Activated gamma-delta T cell treated with Interleukin-2 at 50 U/mL for 16 hours (primary cell): Measurements from ENCODE around the gene INTS1.
"Not testable (repeated sequence)": the region's sequence is repeated elsewhere in the genome, so short reads cannot be mapped to it uniquely, and the experiment has no call there.

ENCODE experiments used
- DNase-seq: peaks from one replicate; pipeline ENCODE4 v3.0.0-alpha.2; 2020

The INTS1 gene

GRCh38 chr7:1444925-1445322 is 59.3 kb downstream of the INTS1 start:
- no peak for DNase-seq

- no peak for DNase-seq
Measured at GRCh38 chr7:1444214-1444924, 59.8 kb downstream of the INTS1 start.

GRCh38 chr7:1443587-1444200 is 60.5 kb downstream of the INTS1 start:
- not testable (repeated sequence) for DNase-seq

DNA sequence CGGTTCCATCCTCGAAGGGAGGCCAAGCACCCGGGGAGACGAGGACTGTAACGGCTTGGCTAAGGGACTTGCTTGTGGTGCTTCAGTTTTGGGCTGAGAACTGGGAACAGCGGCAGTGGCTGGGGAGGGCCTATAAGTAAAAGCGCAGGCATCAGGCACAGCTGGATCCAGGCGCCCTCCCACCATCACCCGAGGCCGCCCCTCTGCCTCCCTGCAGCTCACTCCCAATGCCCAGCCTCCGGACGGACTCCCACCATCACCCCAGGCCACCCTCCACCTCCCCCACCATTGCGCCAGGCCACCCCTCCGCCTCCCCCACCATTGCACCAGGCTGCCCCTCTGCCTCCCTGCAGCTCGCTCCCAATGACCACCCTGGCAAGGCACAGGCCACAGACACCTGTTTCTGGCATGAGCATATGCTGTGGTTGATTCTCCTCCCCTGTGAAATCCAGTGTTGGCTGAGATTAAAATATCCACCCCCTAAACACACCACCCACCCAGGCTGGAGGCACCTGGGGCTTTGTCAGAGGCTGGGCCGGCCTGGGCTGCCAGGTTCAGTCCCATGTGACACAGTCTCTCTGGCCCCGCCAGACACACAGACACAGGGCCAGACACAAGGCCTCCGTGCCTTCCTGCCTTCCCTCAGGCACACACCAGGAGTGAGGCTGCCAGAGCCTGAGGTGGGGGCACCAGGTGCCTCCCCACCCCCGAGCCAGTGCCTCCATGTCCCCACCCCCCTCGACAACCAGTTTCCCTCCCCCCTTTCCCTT is 61.6 kb downstream of the INTS1 start:
- DNase-seq: no peak

DNA sequence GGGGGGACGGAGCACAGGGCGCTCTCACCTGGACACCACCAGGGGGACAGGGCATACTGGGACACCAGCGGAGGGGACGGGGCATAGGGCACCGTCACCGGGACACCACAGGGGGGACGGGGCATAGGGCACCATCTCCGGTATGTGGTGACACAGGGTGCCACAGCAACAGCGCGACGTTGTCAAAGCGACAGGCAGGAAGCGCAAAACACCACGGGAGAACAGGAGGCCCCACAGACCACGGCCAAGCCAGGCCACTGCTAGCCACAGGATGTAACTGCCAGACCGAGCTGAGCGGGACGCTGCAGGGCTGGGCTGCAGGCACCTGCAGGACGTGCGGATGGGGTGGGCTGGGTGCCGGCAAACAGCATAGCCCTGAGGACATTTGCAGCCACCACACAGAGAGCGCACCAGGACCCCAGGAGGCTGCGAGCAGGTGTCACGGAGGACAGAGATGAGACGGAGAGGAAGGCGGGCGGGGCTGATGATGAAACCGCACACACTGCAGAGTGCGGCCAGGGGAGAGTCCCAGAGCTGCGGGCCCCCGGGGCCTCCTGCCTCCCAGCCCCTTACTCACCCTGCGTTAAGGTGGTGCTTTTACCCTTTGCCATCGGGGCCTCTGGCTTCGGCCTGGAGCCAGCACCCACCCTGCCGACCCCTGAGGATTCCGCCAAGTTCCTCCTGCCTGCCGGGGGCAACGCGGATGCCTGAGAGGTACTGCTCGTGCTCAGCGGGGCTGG is 62.4 kb downstream of the INTS1 start:
- no peak for DNase-seq

DNA sequence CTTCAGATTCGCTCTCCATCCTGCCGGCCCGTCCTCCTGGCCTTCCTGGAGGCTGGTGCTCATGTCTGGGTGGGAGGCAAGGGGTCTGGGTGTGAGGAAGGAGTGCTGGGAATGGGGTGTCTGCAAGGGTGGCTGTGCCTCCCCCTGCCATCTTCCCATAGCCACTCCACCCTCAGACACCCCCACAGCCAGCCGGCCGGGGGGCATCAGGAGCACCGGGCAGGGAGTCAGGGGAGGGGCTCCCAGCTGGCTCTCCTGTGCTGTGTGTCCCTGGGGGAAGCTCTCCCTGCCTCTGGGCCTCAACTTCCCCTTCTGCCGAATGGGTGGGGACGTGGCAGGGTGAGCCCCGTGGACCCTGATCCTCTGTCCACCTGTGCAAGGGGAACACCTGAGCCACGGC is 63.6 kb downstream of the INTS1 start:
- no peak for DNase-seq

DNA sequence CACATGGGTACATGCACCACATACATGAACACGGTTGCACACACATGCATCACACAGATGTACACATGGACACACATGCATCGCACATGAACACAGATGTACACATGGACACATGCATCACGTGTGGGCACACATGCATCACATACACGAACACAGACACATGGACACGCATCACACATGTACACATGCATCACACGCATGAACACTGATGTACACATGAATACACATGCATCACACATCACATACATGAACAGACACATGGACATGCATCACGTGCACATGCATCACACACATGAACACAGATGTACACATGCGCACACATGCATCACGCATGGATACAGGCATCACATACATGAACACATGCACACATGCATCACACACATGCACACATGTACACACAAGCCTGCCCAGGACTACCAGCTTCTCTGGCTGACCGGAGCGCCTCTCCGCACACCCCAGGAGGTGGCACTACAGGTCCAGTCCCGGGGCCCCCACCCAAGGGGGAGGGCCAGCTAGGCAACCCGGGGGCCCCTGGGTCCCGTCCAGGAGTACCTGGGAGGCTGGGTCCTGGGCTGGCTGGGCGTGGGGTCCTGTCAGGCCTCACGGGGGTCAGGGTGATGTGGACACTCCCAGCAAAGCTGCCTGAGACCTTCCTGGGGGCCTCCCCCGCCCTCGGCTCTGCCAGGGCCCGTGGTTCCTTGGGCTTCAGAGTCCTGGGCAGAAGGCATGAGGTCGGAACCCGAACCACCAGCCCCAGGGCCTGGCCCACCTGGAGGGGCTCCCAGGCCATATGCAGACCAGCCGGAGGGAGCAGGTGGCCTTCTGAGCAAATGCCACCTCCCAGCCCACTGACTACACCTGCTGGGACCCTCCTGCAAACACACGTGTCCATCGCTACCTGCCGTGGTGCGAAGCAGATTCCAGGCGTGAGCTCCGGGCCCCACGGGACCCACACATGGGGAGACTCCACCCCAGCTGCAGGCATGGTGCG is 64.5 kb downstream of the INTS1 start:
- DNase-seq: no peak

DNA sequence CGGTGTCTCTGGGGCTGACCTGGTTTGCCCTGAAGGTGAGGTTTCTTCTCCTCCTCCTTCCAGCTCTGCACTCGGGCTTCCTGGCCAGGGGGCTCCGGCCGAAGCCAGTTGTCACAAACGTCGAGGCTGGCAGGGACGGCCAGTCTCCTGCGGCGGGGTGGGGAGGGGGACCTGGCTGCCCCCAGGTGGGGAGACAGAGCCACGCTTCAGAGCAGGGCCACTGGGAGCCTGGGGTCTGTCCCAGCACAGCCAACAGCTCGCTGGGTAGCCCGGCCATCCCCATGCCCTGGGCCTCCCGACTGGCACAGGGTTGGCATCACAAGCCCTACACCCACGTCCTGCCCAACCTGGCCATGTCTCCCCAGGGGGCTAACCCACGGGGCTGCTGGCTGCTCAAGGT is 65.4 kb downstream of the INTS1 start:
- no peak for DNase-seq

DNA sequence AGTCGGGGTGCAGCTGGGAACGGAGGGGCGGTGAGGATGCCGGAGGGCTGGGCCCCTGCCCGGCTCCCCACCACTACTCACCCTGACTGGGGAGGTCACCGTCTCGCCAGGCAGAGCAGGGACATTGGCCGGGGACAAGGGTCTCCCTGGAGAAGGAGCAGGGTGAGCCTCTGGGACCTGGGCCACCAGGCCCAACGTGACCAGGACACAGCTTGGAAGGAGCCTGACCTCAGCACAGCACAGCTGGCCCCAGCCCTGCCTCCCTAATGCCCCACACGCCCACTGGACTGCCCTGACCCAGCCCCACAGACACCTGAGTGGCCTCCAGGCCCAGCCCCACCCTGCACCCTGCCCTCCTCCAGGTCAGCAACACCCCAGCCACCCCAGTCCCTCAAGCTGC is 66.0 kb downstream of the INTS1 start:
- DNase-seq: no peak

DNA sequence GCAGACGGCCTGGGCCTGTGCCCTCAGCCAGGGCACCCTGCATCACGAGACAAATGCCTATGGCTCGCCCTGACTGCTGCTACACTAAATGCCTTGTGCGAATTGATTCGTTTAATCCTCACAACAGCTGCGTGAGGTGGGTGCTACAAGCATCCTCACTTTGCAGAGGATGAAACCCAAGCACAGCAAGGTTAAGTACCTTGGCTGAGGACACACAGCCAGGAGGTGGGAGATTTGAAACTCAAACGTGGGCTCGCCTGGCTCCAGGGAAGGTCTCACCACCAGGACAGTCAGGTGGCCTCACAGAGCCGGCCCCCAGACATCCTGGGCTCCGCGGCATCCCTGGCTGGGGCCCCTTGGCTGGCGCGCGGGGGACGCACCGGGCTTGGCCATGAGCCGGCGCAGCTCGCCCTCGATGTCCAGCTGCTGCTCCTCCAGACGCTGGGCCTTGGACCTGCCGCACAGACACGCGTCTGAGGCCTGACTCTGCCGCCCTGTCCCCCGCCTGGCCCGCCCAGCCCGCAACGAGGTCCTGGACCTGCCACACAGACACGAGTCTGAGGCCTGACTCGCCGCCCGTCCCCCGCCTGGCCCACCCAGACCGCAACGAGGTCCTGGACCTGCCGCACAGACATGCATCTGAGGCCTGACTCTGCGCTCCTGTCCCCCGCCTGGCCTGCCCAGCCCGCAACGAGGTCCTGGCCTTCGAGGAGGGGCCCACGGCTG is 66.9 kb downstream of the INTS1 start:
- no peak for DNase-seq

- no peak for DNase-seq
Measured at GRCh38 chr7:1436608-1437007, 67.6 kb downstream of the INTS1 start.

GRCh38 chr7:1434891-1435670 is 69.1 kb downstream of the INTS1 start:
- DNase-seq: no peak

GRCh38 chr7:1434165-1434718 is 69.9 kb downstream of the INTS1 start:
- no peak for DNase-seq

DNA sequence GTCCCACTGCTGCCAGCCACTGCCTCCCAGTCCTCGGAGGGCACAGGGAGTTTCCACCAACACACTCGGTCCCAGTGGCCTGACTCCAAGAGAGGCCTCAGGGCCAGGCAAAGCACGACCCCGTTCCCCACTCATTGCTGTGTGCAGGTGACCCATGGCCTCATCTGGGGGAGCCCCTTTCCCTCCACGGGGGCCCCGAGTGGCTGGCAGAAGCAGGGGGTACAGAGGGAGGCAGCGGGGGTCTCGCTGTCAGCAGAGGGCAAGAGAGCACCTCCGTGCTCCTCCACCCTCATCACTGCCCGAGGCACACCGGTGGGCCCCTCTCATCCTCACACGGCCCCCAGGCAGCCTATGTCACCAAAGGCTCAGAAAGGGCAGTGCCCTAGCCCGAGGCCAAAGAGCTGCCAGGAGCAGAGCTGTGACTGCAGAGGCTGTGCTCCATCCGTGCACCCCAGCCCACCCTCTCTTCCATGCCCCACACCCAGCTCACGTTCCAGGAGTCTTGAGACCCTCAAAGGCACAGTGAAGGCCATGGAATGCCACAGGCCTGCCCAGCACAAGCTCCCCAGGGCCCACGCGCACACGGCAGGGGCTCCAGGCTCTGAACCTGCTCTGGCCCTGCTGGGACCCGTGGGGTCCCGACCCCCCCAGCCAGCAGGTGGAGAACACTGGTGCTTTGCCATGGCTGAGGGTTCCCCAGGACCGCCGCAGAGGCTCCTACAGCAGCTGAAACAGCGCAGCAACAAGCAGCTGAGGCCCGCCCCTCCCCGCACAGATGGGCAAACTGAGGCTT is 70.9 kb downstream of the INTS1 start:
- no peak for DNase-seq

GRCh38 chr7:1432411-1433082 is 71.6 kb downstream of the INTS1 start:
- DNase-seq: peak; percentile 82

DNA sequence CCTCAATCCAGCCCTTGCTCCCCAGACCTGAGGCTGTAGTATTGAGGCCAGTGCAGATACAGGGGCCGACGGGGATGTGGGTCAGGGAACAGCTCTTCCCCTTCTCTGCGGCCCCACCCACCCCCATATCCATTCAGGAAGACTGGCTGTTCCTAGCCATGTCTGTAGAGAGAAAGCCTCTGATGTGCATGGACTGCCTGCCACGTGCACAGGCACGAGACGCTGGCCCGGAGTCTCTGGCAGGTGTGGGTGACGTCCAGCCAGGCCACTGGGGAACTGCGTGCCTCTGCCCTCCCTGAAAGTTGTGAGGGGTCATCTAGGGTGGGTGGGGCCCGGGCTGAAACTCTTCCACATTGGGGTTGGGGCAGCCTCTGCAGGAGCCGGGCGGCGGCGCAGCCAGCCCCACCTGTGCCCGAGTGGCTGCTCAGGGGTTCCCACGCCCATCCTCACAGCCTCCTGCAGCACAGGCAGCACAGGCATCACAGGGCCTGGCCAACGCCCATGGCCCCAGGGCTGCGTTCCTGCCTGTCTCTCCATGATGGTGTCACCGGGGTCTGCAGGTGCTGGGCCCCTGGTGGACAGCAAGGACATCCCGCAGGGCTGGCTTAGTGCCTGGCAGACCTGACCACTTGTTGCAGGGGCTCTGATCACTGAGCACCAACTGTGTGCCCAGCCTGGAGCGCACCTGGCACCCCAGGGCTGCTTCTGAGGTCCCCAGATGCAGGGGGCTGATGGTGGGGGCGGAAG is 72.4 kb downstream of the INTS1 start:
- DNase-seq: no peak

- no peak for DNase-seq
Measured at GRCh38 chr7:1431226-1431625, 73.0 kb downstream of the INTS1 start.
